Breast epithelium (tissue), 3 donors: Measurements from ENCODE around the gene PDE10A.
"Not testable (repeated sequence)": the region's sequence is repeated elsewhere in the genome, so short reads cannot be mapped to it uniquely, and the experiment has no call there.

Experiments used
- POLR2A ChIP-seq: fragments of 450-650 bp; IDR thresholded peaks from one replicate; pipeline ENCODE4 v1.6.1; 2016; ENCODE audit warnings: antibody characterized with exemption, mild to moderate bottlenecking, moderate library complexity
- POLR2AphosphoS5 ChIP-seq, 3 donors: sonication (generic); formaldehyde crosslinking; IDR thresholded peaks; one replicate each; pipeline ENCODE4 v1.6.1; 2017; ENCODE audit warnings: antibody characterized with exemption in 3 of 3
- TF ChIP-seq, protein P1 (sequence below), 3 donors: fragments of 450-650 bp; IDR thresholded peaks; one replicate each; pipeline ENCODE4 v1.5.1; 2016 to 2017; ENCODE audit warnings: antibody characterized with exemption in 3 of 3, mild to moderate bottlenecking in 3 of 3, moderate library complexity in 3 of 3

DNA sequence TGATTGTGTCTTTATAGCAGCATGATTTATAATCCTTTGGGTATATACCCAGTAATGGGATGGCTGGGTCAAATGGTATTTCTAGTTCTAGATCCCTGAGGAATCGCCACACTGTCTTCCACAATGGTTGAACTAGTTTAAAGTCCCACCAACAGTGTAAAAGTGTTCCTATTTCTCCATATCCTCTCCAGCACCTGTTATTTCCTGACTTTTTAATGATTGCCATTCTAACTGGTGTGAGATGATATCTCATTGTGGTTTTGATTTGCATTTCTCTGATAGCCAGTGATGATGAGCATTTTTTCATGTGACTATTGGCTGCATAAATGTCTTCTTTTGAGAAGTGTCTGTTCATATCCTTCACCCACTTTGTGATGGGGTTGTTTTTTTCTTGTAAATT, 54.5 kb downstream of the PDE10A start:
- TF ChIP-seq POLR2A; POLR2AphosphoS5 (IDR thresholded peaks at IDR 0.05): not testable (repeated sequence)
- TF ChIP-seq, protein P1, sequence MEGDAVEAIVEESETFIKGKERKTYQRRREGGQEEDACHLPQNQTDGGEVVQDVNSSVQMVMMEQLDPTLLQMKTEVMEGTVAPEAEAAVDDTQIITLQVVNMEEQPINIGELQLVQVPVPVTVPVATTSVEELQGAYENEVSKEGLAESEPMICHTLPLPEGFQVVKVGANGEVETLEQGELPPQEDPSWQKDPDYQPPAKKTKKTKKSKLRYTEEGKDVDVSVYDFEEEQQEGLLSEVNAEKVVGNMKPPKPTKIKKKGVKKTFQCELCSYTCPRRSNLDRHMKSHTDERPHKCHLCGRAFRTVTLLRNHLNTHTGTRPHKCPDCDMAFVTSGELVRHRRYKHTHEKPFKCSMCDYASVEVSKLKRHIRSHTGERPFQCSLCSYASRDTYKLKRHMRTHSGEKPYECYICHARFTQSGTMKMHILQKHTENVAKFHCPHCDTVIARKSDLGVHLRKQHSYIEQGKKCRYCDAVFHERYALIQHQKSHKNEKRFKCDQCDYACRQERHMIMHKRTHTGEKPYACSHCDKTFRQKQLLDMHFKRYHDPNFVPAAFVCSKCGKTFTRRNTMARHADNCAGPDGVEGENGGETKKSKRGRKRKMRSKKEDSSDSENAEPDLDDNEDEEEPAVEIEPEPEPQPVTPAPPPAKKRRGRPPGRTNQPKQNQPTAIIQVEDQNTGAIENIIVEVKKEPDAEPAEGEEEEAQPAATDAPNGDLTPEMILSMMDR (IDR thresholded peaks at IDR 0.05): not testable (repeated sequence)
